ENCODE results near the gene PRDM16. TPM values are rescaled to one million over a fixed set of nuclear protein-coding genes. Genes with fewer than 3 reads are reported as not detected.

The PRDM16 gene
- polyA plus RNA-seq, 1 experiment, result 0.06 TPM

DNA sequence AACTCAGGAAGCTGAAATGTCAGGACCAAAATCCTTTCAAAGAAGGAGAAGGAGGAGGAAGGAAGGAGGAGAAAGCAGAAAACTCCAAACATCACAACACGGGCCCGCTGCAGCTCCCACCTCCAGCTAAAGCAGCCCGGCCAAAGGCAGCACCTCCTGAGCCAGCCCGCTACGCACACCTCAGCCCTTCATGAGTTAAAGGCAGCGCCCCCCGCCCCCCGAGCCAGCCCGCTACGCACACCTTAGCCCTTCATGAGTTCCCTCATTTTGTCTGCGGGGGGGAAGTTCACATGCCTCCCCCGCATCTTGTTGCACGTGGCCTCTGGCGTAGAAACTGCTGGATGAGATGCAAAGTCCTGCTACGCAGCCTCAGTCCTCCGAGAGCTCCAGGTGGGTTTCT lies 294.8 kb downstream of the PRDM16 start:
- Histone ChIP-seq H3K27me3 (ENCODE audit: control insufficient read depth, insufficient read depth, low read length) (peaks cover 15% of the 10 kb centered on the region), H3K4me3 (ENCODE audit: low read depth, low read length) (no peak overlapping the region), H3K9me3 (ENCODE audit: control insufficient read depth, insufficient read depth, low read length) (no peaks in the 10 kb centered on the region; the same call in 1 of the 2 replicates), H3K27ac (ENCODE audit: low read depth, low read length) (no peak overlapping the region)
- TF ChIP-seq, protein P1, sequence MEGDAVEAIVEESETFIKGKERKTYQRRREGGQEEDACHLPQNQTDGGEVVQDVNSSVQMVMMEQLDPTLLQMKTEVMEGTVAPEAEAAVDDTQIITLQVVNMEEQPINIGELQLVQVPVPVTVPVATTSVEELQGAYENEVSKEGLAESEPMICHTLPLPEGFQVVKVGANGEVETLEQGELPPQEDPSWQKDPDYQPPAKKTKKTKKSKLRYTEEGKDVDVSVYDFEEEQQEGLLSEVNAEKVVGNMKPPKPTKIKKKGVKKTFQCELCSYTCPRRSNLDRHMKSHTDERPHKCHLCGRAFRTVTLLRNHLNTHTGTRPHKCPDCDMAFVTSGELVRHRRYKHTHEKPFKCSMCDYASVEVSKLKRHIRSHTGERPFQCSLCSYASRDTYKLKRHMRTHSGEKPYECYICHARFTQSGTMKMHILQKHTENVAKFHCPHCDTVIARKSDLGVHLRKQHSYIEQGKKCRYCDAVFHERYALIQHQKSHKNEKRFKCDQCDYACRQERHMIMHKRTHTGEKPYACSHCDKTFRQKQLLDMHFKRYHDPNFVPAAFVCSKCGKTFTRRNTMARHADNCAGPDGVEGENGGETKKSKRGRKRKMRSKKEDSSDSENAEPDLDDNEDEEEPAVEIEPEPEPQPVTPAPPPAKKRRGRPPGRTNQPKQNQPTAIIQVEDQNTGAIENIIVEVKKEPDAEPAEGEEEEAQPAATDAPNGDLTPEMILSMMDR (IDR thresholded peaks at IDR 0.05; ENCODE audit: low read depth, low read length), result no peak
- POLR2A ChIA-PET, result no interaction called here
- DNase-seq (ENCODE audit: low read depth, low spot score), result no peak
- CTCF ChIA-PET, result no interaction called here

- TF ChIP-seq, protein P1 (IDR thresholded peaks at IDR 0.05; ENCODE audit: low read depth, low read length), result no peak
- POLR2A ChIA-PET, result no interaction called here
These were observed 295.5 kb downstream of the PRDM16 start for GRCh38 chr1:3364551-3364950.

DNA sequence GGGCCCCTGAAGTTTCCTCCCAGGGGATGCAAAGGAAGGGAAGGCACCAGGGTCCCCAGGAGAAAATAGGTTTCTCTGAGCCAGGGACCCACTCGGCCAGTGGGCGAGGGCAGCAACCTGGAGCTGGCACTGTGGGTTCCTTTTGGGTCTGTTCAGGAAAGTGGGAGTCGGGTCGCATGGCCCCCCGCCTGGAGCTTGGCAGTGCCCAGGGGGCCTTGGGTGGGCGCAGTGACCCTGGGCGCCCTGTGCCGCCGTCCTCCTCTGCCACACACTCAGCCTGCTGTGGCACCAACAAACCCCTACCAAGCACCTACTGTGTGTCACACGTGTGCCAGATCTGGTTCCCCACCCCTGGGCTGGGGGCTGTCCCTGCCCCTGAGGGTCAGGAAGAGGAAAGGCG lies 296.0 kb downstream of the PRDM16 start:
- POLR2A ChIA-PET, result no interaction called here
- Histone ChIP-seq H3K9me3 (ENCODE audit: control insufficient read depth, insufficient read depth, low read length) (no peaks in the 10 kb centered on the region; the same call in 1 of the 2 replicates), H3K4me3 (ENCODE audit: low read depth, low read length) (no peak overlapping the region), H3K27ac (ENCODE audit: low read depth, low read length) (no peak overlapping the region), H3K27me3 (ENCODE audit: control insufficient read depth, insufficient read depth, low read length) (peaks cover 10% of the 10 kb centered on the region)
- no peak for DNase-seq (ENCODE audit: low read depth, low spot score)
- CTCF ChIA-PET, result no interaction called here
- TF ChIP-seq, protein P1 (IDR thresholded peaks at IDR 0.05; ENCODE audit: low read depth, low read length), result no peak

More at GRCh38 chr1:3364551-3364950, 295.5 kb downstream of the PRDM16 start:
- CTCF ChIA-PET, result no interaction called here
- H3K9me3 ChIP-seq (ENCODE audit: control insufficient read depth, insufficient read depth, low read length), result no peaks in the 10 kb centered on the region; the same call in 1 of the 2 replicates
- no peak for DNase-seq (ENCODE audit: low read depth, low spot score)
- H3K27me3 ChIP-seq (ENCODE audit: control insufficient read depth, insufficient read depth, low read length), result peaks cover 10% of the 10 kb centered on the region
- H3K4me3 ChIP-seq (ENCODE audit: low read depth, low read length), result no peak overlapping the region
- H3K27ac ChIP-seq (ENCODE audit: low read depth, low read length), result no peak overlapping the region

DNA sequence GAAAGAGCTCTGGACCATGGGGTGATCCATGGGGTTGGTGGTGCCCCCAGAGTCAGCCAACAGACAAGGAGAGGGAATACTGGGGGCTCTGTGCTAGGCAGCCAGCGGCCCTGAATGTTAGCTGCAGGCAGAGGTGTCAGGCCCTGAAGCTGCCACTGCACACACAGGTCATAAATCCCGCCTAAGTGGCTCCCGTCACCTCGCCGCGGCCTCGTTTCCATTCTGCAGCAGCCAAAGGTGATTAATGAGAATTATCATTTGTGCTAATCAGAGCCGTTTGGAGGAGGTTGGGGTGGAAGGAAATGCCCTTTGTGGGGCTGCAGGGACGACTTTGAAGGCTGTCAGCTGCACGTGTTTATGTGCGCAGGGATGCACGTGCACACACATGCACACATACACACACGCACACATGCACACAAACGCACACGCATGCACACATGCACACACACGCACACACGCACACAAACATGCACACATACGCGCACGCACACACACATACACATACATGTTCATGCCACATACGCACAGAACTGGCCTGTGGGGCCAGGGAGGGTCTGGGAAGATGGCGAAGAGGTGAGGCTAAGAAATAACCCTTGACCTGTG lies 296.6 kb downstream of the PRDM16 start:
- H3K27me3 ChIP-seq (ENCODE audit: control insufficient read depth, insufficient read depth, low read length), result peaks cover 10% of the 10 kb centered on the region
- ChIA-PET CTCF (no interaction called here), POLR2A (no interaction called here)
- H3K27ac ChIP-seq (ENCODE audit: low read depth, low read length), result no peak overlapping the region
- TF ChIP-seq, protein P1 (IDR thresholded peaks at IDR 0.05; ENCODE audit: low read depth, low read length), result no peak
- DNase-seq (ENCODE audit: low read depth, low spot score), result no peak
- H3K9me3 ChIP-seq (ENCODE audit: control insufficient read depth, insufficient read depth, low read length), result no peaks in the 10 kb centered on the region; the same call in 1 of the 2 replicates
- H3K4me3 ChIP-seq (ENCODE audit: low read depth, low read length), result no peak overlapping the region

GRCh38 chr1:3366126-3367051 lies 297.4 kb downstream of the PRDM16 start:
- Histone ChIP-seq H3K27me3 (ENCODE audit: control insufficient read depth, insufficient read depth, low read length) (peaks cover 10% of the 10 kb centered on the region), H3K4me3 (ENCODE audit: low read depth, low read length) (no peak overlapping the region), H3K9me3 (ENCODE audit: control insufficient read depth, insufficient read depth, low read length) (no peaks in the 10 kb centered on the region; the same call in 1 of the 2 replicates), H3K27ac (ENCODE audit: low read depth, low read length) (no peak overlapping the region)
- CTCF ChIA-PET, result no interaction called here
- no peak for DNase-seq (ENCODE audit: low read depth, low spot score)
- POLR2A ChIA-PET, result no interaction called here
- TF ChIP-seq, protein P1 (IDR thresholded peaks at IDR 0.05; ENCODE audit: low read depth, low read length), result no peak

Data from AG04450 (cell line).